Measurements from ENCODE around the gene PHACTR1.

GRCh38 chr6:13327691-13328075 is 611.1 kb downstream of the PHACTR1 start:
- TF ChIP-seq POLR2AphosphoS5 (IDR thresholded peaks at IDR 0.05) (no peak), EP300 (IDR thresholded peaks at IDR 0.05; ENCODE audit: low read depth) (no peak)
